ENCODE measurements around the gene NRDC.
A peak's percentile ranks its signal among the peaks of the same experiment; 100 is the strongest.

Gene NRDC

GRCh38 chr1:51851882-51852396 lies 26.6 kb downstream of the NRDC start:
- Histone ChIP-seq H3K4me2 (ENCODE audit: low read length, poor library complexity, severe bottlenecking) (no peak overlapping the region), H2BK5ac (ENCODE audit: low read depth, low read length, poor library complexity, severe bottlenecking) (no peak overlapping the region), H2BK12ac (ENCODE audit: low read length in 2 of 2) (no peak overlapping the region), H3K27me3 (ENCODE audit: control insufficient read depth in 1 of 2, insufficient read depth in 1 of 2, low read length in 2 of 2) (no peaks in the 10 kb centered on the region), H3K9ac (ENCODE audit: low read length) (no peak overlapping the region), H4K91ac (ENCODE audit: low read length) (no peak overlapping the region), H3K79me1 (replicated peaks; ENCODE audit: low read length, poor library complexity, severe bottlenecking) (peaks cover 29% of the 10 kb centered on the region), H2AFZ (ENCODE audit: low read depth, low read length) (no peak overlapping the region), H2BK15ac (ENCODE audit: low read depth, poor library complexity, severe bottlenecking) (no peak overlapping the region), H3K14ac (ENCODE audit: low read length in 2 of 2) (no peak overlapping the region), H3K18ac (ENCODE audit: low read depth in 1 of 2, low read length in 2 of 2) (no peak overlapping the region), H3K27ac (ENCODE audit: low read length, poor library complexity, severe bottlenecking) (no peak overlapping the region), H2BK120ac (ENCODE audit: low read depth, low read length) (peak overlapping the region; percentile 34), H3K36me3 (ENCODE audit: control insufficient read depth in 1 of 2, insufficient read depth in 2 of 2, low read depth in 1 of 2, low read length in 2 of 2) (peaks cover 8 to 18% of the 10 kb centered on the region in 2 experiments), H2AK5ac (ENCODE audit: low read length, severe bottlenecking) (no peak overlapping the region), H3K9me3 (ENCODE audit: control insufficient read depth, low read length) (no peaks in the 10 kb centered on the region), H4K8ac (ENCODE audit: low read length) (no peak overlapping the region), H3K4me3 (ENCODE audit: insufficient read depth in 1 of 2, low read depth in 1 of 2, low read length in 2 of 2) (no peak overlapping the region), H3K23ac (ENCODE audit: low read length in 2 of 2) (no peak overlapping the region), H3K4me1 (ENCODE audit: control insufficient read depth, insufficient read depth, low read depth, low read length) (no peaks in the 10 kb centered on the region), H3K4ac (ENCODE audit: low read depth in 1 of 2, low read length in 2 of 2) (no peak overlapping the region)
- no peak for DNase-seq
- 95% methylated on average over 4 of the region's 5 CpGs for WGBS

DNA sequence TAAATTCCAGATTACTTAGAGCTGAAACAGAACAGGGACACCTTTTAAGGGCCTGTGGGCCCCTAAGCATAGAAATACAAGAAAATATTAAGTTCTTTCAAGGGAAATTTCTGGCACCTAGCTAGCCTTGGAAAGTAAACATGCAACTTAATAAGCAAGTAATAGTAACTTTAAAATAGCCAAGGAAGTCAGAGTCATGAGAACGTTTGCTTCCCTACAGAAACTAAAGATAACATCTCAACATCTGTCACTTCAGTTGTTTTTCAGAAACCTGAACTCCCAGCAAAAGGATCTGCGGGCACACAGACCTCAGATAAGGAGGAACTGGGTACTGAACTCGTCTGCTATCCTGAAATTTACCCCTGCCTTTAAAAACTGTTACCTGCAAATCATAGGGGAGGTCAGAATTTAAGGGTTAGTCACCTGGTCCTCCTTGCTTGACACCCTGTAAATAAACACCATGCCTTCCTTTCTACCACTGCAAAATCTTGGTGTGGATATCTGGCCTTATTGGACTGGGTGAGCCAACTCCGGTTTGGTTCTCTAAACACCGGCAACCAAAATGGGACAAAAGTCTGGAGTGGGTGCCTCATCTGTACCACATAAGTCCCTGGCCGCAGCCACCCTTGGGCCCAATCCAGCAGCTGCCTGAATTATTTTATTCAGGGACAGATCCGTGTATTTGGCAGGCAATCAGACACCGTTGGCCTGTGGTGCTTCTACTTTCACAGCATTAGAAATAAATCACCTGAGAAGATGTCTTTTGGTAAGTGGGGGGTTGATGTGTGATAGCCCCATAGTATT lies 27.9 kb downstream of the NRDC start:
- no peak overlapping the region for H2AK5ac ChIP-seq (ENCODE audit: low read length, severe bottlenecking)
- no peak overlapping the region for H2AFZ ChIP-seq (ENCODE audit: low read depth, low read length)
- H3K36me3 ChIP-seq (ENCODE audit: control insufficient read depth in 1 of 2, insufficient read depth in 2 of 2, low read depth in 1 of 2, low read length in 2 of 2) = peaks cover 13 to 19% of the 10 kb centered on the region in 2 experiments
- peaks cover 27% of the 10 kb centered on the region for H3K79me1 ChIP-seq (replicated peaks; ENCODE audit: low read length, poor library complexity, severe bottlenecking)
- H3K9me3 ChIP-seq (ENCODE audit: control insufficient read depth, low read length) = no peaks in the 10 kb centered on the region
- H4K91ac ChIP-seq (ENCODE audit: low read length) = no peak overlapping the region
- H2BK120ac ChIP-seq (ENCODE audit: low read depth, low read length) = no peak overlapping the region
- no peak overlapping the region for H3K4me2 ChIP-seq (ENCODE audit: low read length, poor library complexity, severe bottlenecking)
- no peak overlapping the region for H3K14ac ChIP-seq (ENCODE audit: low read length in 2 of 2)
- H3K27ac ChIP-seq (ENCODE audit: low read length, poor library complexity, severe bottlenecking) = no peak overlapping the region
- no peak overlapping the region for H4K8ac ChIP-seq (ENCODE audit: low read length)
- H3K18ac ChIP-seq (ENCODE audit: low read depth in 1 of 2, low read length in 2 of 2) = no peak overlapping the region
- H3K4me3 ChIP-seq (ENCODE audit: insufficient read depth in 1 of 2, low read depth in 1 of 2, low read length in 2 of 2) = no peak overlapping the region
- H3K23ac ChIP-seq (ENCODE audit: low read length in 2 of 2) = no peak overlapping the region
- no peak overlapping the region for H3K9ac ChIP-seq (ENCODE audit: low read length)
- no peaks in the 10 kb centered on the region for H3K27me3 ChIP-seq (ENCODE audit: control insufficient read depth in 1 of 2, insufficient read depth in 1 of 2, low read length in 2 of 2)
- H2BK15ac ChIP-seq (ENCODE audit: low read depth, poor library complexity, severe bottlenecking) = no peak overlapping the region
- no peak for DNase-seq
- no peak overlapping the region for H2BK5ac ChIP-seq (ENCODE audit: low read depth, low read length, poor library complexity, severe bottlenecking)
- no peak overlapping the region for H2BK12ac ChIP-seq (ENCODE audit: low read length in 2 of 2)
- 87% methylated on average over 6 of the region's 8 CpGs for WGBS
- no peaks in the 10 kb centered on the region for H3K4me1 ChIP-seq (ENCODE audit: control insufficient read depth, insufficient read depth, low read depth, low read length)
- no peak overlapping the region for H3K4ac ChIP-seq (ENCODE audit: low read depth in 1 of 2, low read length in 2 of 2)

DNA sequence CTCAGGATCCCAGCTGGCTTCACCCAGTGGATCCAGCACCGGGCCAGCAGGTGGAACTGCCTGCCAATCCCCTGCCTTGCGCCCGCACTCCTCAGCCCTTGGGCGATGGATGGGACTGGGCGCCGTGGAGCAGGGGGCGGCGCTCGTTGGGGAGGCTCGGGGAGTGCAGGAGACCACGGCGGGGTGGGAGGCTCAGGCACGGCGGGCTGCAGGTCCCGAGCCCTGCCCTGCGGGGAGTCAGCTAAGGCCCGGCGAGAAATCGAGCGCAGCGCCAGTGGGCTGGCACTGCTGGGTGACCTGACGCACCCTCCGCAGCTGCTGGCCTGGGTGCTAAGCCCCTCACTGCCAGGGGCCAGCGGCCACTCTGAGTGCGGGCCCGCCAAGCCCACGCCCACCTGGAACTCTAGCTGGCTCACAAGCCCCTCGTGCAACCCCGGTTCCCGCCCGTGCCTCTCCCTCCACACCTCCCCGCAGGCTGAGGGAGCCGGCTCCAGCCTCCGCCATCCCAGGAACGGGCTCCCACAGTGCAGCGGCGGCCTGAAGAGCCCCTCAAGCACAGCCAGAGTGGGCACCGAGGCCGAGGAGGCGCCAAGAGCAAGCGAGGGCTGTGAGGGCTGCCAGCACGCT lies 31.1 kb downstream of the NRDC start:
- H3K9me3 ChIP-seq (ENCODE audit: control insufficient read depth, low read length) = no peaks in the 10 kb centered on the region
- no peak overlapping the region for H3K4me2 ChIP-seq (ENCODE audit: low read length, poor library complexity, severe bottlenecking)
- H3K4ac ChIP-seq (ENCODE audit: low read depth in 1 of 2, low read length in 2 of 2) = no peak overlapping the region
- DNase-seq = no peak
- peaks cover 1% of the 10 kb centered on the region for H3K4me1 ChIP-seq (ENCODE audit: control insufficient read depth, insufficient read depth, low read depth, low read length)
- no peak overlapping the region for H3K9ac ChIP-seq (ENCODE audit: low read length)
- H4K8ac ChIP-seq (ENCODE audit: low read length) = peak overlapping the region; percentile 41
- no peak overlapping the region for H3K18ac ChIP-seq (ENCODE audit: low read depth in 1 of 2, low read length in 2 of 2)
- no peak overlapping the region for H2AK5ac ChIP-seq (ENCODE audit: low read length, severe bottlenecking)
- H2BK5ac ChIP-seq (ENCODE audit: low read depth, low read length, poor library complexity, severe bottlenecking) = no peak overlapping the region
- peaks cover 24% of the 10 kb centered on the region for H3K79me1 ChIP-seq (replicated peaks; ENCODE audit: low read length, poor library complexity, severe bottlenecking)
- no peak overlapping the region for H4K91ac ChIP-seq (ENCODE audit: low read length)
- 98% methylated on average over 32 of the region's 42 CpGs for WGBS
- H3K23ac ChIP-seq (ENCODE audit: low read length in 2 of 2) = no peak overlapping the region
- H3K36me3 ChIP-seq (ENCODE audit: control insufficient read depth in 1 of 2, insufficient read depth in 2 of 2, low read depth in 1 of 2, low read length in 2 of 2) = peaks cover 4 to 13% of the 10 kb centered on the region in 2 experiments
- no peak overlapping the region for H2BK15ac ChIP-seq (ENCODE audit: low read depth, poor library complexity, severe bottlenecking)
- no peak overlapping the region for H3K27ac ChIP-seq (ENCODE audit: low read length, poor library complexity, severe bottlenecking)
- no peak overlapping the region for H3K14ac ChIP-seq (ENCODE audit: low read length in 2 of 2)
- H3K4me3 ChIP-seq (ENCODE audit: insufficient read depth in 1 of 2, low read depth in 1 of 2, low read length in 2 of 2) = no peak overlapping the region
- H2BK12ac ChIP-seq (ENCODE audit: low read length in 2 of 2) = no peak overlapping the region
- H2AFZ ChIP-seq (ENCODE audit: low read depth, low read length) = no peak overlapping the region
- no peaks in the 10 kb centered on the region for H3K27me3 ChIP-seq (ENCODE audit: control insufficient read depth in 1 of 2, insufficient read depth in 1 of 2, low read length in 2 of 2)
- no peak overlapping the region for H2BK120ac ChIP-seq (ENCODE audit: low read depth, low read length)

GRCh38 chr1:51843948-51844347 lies 34.6 kb downstream of the NRDC start:
- no peak for DNase-seq
- Histone ChIP-seq H2BK12ac (ENCODE audit: low read length in 2 of 2) (no peak overlapping the region), H3K36me3 (ENCODE audit: control insufficient read depth in 1 of 2, insufficient read depth in 2 of 2, low read depth in 1 of 2, low read length in 2 of 2) (peaks cover 13 to 17% of the 10 kb centered on the region in 2 experiments), H3K4ac (ENCODE audit: low read depth in 1 of 2, low read length in 2 of 2) (no peak overlapping the region), H2BK120ac (ENCODE audit: low read depth, low read length) (no peak overlapping the region), H3K27ac (ENCODE audit: low read length, poor library complexity, severe bottlenecking) (no peak overlapping the region), H3K9me3 (ENCODE audit: control insufficient read depth, low read length) (no peaks in the 10 kb centered on the region), H3K4me3 (ENCODE audit: insufficient read depth in 1 of 2, low read depth in 1 of 2, low read length in 2 of 2) (no peak overlapping the region), H3K18ac (ENCODE audit: low read depth in 1 of 2, low read length in 2 of 2) (no peak overlapping the region), H3K4me1 (ENCODE audit: control insufficient read depth, insufficient read depth, low read depth, low read length) (peaks cover 3% of the 10 kb centered on the region), H4K91ac (ENCODE audit: low read length) (no peak overlapping the region), H3K79me1 (replicated peaks; ENCODE audit: low read length, poor library complexity, severe bottlenecking) (peaks cover 25% of the 10 kb centered on the region), H3K27me3 (ENCODE audit: control insufficient read depth in 1 of 2, insufficient read depth in 1 of 2, low read length in 2 of 2) (no peaks in the 10 kb centered on the region), H2BK5ac (ENCODE audit: low read depth, low read length, poor library complexity, severe bottlenecking) (no peak overlapping the region), H3K9ac (ENCODE audit: low read length) (no peak overlapping the region), H3K14ac (ENCODE audit: low read length in 2 of 2) (no peak overlapping the region), H2AK5ac (ENCODE audit: low read length, severe bottlenecking) (no peak overlapping the region), H2BK15ac (ENCODE audit: low read depth, poor library complexity, severe bottlenecking) (no peak overlapping the region), H4K8ac (ENCODE audit: low read length) (no peak overlapping the region), H3K23ac (ENCODE audit: low read length in 2 of 2) (no peak overlapping the region), H2AFZ (ENCODE audit: low read depth, low read length) (no peak overlapping the region), H3K4me2 (ENCODE audit: low read length, poor library complexity, severe bottlenecking) (no peak overlapping the region)
- WGBS = 97% methylated on average over 4 of the region's 4 CpGs

All from mesenchymal stem cell (in vitro differentiated cells and primary cell).